ENCODE data around the gene BRAP.

DNA sequence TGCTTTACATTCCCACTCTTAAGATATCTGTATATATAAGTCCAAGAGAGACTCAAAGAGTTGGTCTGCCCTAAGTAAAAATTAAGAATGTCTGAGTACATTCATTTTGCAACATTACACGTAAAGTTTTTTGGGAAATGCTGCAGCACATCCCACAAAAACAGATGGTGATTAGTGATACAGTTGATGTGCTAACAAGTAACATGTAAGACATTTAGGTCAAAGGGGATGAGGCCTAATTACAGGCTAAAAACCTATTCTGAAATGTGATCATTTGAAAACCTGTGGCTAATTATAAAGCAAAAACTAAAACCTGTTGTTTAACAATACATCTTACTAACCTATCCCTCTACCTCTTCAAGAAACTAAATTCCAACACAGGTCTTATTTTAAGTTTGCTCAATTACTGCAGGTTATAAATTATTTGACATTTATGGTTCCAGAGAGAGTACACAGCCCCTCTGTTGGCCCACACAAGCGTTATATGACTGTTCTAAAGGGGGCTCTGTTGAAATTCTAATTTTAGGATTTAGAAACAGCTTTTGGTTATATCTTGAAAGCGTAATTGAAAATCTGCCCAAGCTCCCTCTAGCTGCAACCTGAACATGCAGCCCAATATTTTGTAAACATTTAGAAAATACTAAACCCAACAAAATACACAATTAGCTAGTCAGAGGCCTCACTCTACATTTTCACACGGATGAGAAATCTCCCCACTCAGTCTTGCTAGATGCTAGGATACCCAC lies 42.9 kb downstream of the BRAP start:
- TF ChIP-seq CTCF (conservative IDR thresholded peaks at IDR 0.05; ENCODE audit: low read length) (no peak), EZH2phosphoT487 (IDR thresholded peaks at IDR 0.05; ENCODE audit: borderline replicate concordance, low read depth, low read length) (no peak)

Measured in OCI-LY7 (cell line).